HepG2 (cell line): ENCODE results near the gene UQCC5.

Experiments
- FOXM1 ChIP-seq: sonication (generic); formaldehyde crosslinking; IDR thresholded peaks from 2 replicates; pipeline ENCODE4 v1.5.0; 2020; ENCODE audit warnings: missing genetic modification reagents
- ZNF629 ChIP-seq: sonication (generic); formaldehyde crosslinking; conservative IDR thresholded peaks from 2 replicates; pipeline ENCODE4 v1.5.0; 2020; ENCODE audit warnings: missing genetic modification reagents
- TF ChIP-seq, protein P1 (sequence below): sonication (generic); formaldehyde crosslinking; IDR thresholded peaks from 2 replicates; pipeline ENCODE4 v1.4.0; 2020; ENCODE audit warnings: low read depth, missing genetic modification reagents
- TF ChIP-seq, protein P2 (sequence below), 2 experiments: sonication (generic) in 1 of 2; formaldehyde crosslinking in 1 of 2; IDR thresholded peaks; 2 replicates each; pipeline versions ENCODE4 v1.4.0 to v1.6.1; 2018 to 2020; ENCODE audit warnings: missing genetic modification reagents in 2 of 2, borderline replicate concordance in 1 of 2, low read depth in 1 of 2, mild to moderate bottlenecking in 1 of 2, missing biosample characterization in 1 of 2
- TF ChIP-seq, protein P3 (sequence below): sonication (generic); formaldehyde crosslinking; IDR thresholded peaks from 2 replicates; pipeline ENCODE4 v1.8.0; 2022; ENCODE audit warnings: mild to moderate bottlenecking, missing genetic modification reagents, borderline replicate concordance

DNA sequence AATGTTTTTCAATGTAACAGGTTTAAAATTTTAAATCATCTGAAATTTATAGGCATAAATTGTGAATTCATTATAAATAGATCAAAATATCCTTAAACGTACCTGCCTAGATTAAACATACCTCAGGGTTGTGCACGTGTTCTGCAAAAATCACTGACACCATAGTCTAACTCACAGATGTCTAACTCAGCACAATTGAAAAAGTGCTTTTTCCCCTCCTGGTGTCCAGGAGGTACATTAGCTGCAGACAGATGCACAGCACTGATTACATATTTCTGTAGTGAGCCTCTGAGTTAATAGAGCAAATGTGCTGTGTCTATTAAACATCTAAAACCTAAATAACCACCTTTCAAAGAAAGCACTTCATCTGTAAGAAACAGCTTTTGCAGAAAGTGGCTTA is 10.7 kb downstream of the UQCC5 start:
- TF ChIP-seq, protein P1, sequence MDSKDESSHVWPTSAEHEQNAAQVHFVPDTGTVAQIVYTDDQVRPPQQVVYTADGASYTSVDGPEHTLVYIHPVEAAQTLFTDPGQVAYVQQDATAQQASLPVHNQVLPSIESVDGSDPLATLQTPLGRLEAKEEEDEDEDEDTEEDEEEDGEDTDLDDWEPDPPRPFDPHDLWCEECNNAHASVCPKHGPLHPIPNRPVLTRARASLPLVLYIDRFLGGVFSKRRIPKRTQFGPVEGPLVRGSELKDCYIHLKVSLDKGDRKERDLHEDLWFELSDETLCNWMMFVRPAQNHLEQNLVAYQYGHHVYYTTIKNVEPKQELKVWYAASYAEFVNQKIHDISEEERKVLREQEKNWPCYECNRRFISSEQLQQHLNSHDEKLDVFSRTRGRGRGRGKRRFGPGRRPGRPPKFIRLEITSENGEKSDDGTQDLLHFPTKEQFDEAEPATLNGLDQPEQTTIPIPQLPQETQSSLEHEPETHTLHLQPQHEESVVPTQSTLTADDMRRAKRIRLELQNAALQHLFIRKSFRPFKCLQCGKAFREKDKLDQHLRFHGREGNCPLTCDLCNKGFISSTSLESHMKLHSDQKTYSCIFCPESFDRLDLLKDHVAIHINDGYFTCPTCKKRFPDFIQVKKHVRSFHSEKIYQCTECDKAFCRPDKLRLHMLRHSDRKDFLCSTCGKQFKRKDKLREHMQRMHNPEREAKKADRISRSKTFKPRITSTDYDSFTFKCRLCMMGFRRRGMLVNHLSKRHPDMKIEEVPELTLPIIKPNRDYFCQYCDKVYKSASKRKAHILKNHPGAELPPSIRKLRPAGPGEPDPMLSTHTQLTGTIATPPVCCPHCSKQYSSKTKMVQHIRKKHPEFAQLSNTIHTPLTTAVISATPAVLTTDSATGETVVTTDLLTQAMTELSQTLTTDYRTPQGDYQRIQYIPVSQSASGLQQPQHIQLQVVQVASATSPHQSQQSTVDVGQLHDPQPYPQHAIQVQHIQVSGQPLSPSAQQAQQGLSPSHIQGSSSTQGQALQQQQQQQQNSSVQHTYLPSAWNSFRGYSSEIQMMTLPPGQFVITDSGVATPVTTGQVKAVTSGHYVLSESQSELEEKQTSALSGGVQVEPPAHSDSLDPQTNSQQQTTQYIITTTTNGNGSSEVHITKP (CRISPR knock-in tag), result no peak
- TF ChIP-seq, protein P2, sequence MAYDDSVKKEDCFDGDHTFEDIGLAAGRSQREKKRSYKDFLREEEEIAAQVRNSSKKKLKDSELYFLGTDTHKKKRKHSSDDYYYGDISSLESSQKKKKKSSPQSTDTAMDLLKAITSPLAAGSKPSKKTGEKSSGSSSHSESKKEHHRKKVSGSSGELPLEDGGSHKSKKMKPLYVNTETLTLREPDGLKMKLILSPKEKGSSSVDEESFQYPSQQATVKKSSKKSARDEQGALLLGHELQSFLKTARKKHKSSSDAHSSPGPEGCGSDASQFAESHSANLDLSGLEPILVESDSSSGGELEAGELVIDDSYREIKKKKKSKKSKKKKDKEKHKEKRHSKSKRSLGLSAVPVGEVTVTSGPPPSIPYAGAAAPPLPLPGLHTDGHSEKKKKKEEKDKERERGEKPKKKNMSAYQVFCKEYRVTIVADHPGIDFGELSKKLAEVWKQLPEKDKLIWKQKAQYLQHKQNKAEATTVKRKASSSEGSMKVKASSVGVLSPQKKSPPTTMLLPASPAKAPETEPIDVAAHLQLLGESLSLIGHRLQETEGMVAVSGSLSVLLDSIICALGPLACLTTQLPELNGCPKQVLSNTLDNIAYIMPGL (CRISPR knock-in tag; IDR thresholded peaks at IDR 0.05; ENCODE audit: borderline replicate concordance in 1 of 2, low read depth in 1 of 2), result no peak
- TF ChIP-seq FOXM1 (CRISPR knock-in tag), result no peak
- TF ChIP-seq, protein P3, sequence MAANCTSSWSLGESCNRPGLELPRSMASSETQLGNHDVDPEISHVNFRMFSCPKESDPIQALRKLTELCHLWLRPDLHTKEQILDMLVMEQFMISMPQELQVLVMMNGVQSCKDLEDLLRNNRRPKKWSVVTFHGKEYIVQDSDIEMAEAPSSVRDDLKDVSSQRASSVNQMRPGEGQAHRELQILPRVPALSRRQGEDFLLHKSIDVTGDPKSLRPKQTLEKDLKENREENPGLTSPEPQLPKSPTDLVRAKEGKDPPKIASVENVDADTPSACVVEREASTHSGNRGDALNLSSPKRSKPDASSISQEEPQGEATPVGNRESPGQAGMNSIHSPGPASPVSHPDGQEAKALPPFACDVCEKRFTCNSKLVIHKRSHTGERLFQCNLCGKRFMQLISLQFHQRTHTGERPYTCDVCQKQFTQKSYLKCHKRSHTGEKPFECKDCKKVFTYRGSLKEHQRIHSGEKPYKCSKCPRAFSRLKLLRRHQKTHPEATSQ (CRISPR knock-in tag), result no peak
- no peak for TF ChIP-seq ZNF629
